Bone marrow (tissue), 2 donors: Measurements from ENCODE around the gene FN1.

Source experiments
- DNase-seq, 2 donors: peaks; one replicate each; lab custom pipeline; 2025; lab: John Stamatoyannopoulos, UW

The FN1 gene

GRCh38 chr2:215435870-215436704, at the start of gene FN1:
Gene FN1, minus strand, starts transcription at chr2:215436068. Its CDS starts 266 bp downstream, at chr2:215435802.
- peak in 1 of 2 donors; percentile 29 for DNase-seq

DNA sequence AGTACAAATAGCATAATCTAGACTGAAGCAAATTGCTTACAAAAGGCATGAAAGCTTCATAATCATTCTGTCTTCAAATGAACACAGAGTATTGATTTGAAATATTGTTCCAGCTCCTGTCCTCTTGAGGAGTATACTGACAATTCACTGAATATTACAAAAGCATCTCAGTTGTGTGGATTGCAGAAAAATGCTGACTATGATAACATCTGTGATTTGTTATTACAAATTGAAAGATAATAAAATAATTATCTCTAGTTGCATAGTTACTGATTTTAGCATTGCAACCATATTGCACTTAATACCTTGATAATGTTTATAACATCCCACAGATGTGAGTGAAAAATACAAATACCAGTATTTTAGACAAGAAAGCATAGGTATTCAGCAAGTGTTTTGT, 49.2 kb upstream of the FN1 start:
- DNase-seq = no peak

DNA sequence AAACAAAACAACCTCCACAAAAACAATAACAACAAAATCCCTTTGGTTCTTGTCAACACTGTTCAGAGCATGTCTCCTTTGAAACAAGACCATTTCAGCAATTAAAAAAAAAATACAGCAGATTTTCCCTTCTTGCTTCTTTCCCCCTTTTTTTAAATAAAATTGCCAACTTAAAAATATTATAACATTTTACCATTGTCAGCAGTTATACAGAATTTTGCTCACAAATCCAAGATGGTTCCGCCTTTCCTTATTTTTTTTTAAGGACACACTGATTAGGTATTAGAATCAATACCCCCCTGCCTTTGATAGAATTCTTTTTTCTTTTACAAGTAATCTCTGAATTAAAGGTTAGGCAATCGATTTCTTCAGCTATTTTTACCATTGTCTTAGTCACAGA, 48.7 kb upstream of the FN1 start:
- no peak for DNase-seq

DNA sequence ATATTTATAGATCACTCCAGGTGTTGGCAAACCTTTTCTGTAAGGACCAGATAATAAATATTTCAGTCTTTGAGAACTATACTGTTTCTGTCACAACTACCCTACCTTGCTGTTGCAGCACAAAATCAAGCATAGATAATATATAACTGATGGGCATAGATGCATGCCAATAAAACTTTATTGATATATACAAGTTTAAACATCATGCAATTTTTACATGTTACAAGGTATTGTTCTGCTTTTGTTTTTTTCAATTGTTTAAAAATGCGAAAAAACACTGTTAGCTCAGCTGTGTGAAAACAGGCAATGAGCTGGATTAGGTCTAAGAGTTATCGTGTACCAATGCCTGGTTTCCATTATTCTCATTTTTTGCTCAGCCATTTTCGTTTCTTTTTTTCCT, 47.6 kb upstream of the FN1 start:
- no peak for DNase-seq

DNA sequence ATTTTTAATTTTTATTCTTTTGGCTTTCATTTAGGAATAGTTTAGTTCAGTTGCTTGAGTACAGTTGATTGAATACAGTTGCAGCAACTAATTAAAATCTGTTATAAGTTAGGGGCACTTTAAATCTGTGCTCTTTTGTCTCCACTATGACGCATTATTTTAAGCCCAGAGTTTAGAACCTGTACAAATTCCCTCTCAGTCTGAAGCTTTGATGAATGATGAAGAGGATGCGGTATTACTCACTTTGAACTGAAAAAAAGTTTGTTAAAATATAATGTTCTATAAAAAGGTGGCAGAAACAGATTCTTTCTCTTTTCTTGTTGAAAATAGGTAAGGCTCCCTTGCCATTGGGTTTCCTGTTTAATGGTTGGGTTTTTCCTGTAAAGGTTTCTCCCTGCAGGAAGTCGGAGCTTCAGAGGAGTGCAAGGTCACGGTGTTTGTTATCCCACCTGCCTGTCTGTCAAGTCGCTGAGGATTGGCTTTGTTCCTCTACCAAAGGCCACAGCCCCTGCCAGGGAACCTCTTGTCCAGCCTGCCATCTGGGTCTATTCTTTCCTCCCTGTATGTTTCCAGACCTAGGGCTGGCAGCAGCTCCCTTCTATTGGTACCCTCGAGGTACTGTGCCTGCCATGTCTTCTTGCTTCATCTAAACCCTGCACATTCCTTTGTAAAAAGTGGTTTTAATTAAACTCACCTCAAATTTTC, 43.8 kb upstream of the FN1 start:
- no peak for DNase-seq

DNA sequence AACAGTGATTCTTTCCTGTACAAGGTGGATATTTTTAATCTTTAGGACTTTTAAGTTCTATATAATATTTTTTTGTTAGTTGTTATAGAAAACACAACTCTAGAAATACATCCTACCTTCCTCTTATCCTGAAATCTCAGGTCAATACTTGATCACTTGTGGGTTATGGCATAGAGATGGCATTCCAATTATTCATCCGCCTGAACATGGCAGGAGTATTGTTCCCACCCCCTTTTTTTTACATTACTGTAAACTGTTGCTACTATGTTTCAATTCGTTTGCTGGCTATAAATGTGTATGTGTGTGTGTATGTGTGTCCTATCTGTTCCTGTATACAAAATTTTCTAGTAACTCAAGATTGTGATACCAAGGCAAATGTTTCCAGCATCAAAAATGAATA, 43.3 kb upstream of the FN1 start:
- DNase-seq = no peak

GRCh38 chr2:215476424-215476823, 40.6 kb upstream of the FN1 start:
- DNase-seq = no peak

DNA sequence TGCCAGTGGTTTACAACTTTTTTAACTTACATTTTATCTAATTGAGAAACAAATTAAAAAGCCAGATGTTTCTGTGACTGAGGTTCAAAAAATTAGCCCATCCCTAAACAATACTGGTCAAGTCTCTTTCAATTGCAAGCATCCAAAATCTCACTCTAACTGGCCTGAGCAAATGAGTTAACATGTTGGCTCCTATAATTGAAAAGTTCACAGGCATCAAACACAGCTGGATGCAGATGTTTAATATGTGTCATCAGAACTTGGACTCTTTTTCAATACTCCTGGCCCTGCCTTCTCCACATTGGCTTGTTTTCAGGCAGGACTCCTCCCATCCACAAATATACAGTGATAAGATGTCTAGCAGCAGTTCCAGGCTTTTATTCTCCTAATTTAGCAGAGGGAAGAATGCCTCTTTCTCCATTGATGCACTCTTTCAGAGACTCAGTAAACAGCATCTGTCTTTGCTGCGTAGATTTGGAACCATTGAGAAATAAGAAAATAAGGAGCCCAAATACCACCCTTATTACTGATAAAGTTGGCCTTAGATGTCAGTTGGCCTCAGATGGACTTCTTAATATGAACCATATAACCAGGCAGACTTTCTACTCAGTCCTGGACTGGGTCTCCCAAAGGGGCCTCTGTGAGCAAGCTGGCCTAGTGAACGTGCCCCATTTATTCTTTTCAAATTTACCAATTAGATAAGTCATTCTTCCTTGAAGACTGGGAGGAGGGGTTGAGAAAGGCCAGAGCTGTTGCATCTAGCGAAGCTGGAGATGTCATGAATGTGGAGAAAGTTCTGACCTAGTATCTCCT, 30.4 kb upstream of the FN1 start:
- DNase-seq = no peak

GRCh38 chr2:215465256-215465655, 29.4 kb upstream of the FN1 start:
- no peak for DNase-seq

- no peak for DNase-seq
Measured at GRCh38 chr2:215461836-215462532, 26.1 kb upstream of the FN1 start.

GRCh38 chr2:215460682-215461382, 25.0 kb upstream of the FN1 start:
- no peak for DNase-seq

GRCh38 chr2:215455958-215456357, 20.1 kb upstream of the FN1 start:
- no peak for DNase-seq

DNA sequence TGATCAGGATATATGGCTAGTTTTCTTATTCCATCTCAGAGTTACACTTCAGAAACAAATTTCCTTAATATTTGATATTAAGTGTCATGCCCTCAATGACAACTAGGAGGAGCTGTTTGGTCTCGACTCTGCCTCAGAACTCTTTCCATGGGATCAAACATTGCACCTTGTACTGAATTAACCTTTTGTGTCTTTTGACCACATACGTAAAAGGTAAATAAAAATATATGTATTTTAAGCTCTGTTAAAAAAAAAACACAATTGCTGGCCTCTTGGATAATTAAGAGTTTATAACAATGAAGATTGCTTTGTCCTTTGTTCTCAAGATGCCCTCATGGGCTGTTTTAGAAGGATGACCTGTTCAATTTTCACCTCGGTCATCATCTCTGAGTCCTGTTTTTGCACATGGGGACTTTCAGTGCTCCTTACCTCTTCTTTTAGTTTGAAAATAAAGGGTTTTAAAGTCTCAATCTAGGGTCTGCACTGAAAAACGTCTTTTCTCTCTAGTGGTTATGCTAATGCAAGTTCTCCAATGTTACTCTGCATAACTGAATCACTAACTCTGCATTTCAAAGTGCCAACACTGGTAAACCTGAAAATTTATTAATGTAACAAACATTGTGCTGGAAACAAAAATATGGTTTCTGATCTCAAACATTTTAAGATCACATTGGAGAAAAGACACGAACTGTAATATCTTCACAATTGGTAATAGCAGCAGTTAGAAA, 18.8 kb upstream of the FN1 start:
- no peak for DNase-seq

GRCh38 chr2:215452725-215453124, 16.9 kb upstream of the FN1 start:
- DNase-seq = no peak

- DNase-seq = no peak
Measured at GRCh38 chr2:215451012-215451756, 15.3 kb upstream of the FN1 start.

DNA sequence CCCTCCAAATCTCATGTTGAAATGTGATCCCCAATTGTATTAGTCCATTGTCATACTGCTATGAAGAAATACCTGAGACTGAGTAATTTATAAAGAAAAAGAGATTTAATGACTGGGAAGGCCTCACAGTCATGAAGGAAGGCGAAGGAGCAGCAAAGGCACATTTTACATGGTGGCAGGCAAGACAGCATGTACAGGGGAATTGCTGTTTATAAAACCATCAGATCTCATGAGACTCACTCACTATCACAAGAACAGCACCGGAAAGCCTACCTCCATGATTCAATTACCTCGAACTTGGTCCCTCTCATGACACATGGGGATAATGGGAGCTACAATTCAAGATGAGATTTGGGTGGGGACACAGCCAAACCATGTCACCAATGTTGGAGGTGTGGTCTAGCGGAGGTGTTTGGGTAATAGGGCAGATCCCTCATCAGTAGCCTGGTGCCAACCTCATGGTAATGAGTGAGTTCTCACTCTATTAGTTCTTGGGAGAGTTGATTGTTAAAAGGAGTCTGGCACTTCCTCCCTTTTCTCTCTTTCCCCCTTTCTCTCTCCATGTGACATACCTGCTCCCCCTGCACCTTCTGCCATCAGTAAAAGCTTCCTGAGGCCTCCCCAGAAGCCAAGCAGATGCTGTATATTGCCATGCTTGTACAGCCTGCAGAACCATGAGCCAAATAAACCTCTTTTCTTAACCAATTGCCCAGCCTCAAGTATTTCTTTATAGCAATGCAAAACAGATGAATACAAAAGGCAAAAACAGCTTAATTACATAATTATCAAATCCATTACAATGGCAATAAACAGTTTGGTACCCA, 14.5 kb upstream of the FN1 start:
- DNase-seq = no peak

- no peak for DNase-seq
Measured at GRCh38 chr2:215447673-215448081, 11.8 kb upstream of the FN1 start.

DNA sequence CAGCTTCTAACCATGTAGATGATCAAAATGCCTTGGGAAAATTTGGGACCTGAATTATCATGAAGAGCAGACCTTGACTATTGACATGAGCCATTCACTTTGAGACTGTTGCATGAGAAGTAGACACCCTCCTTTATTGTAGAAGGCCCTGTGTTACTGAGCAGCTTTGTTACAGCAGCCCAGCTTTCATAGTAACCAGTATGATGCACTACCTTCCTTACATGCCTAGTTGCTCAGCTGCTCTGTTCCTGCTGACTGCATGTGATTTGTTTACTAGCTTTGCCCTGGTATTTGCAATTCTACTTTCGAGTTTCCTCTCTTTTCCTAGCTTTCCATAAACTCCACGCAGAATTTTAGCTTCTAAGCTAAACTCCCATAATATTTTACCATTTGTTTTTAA, 11.2 kb upstream of the FN1 start:
- DNase-seq = no peak

DNA sequence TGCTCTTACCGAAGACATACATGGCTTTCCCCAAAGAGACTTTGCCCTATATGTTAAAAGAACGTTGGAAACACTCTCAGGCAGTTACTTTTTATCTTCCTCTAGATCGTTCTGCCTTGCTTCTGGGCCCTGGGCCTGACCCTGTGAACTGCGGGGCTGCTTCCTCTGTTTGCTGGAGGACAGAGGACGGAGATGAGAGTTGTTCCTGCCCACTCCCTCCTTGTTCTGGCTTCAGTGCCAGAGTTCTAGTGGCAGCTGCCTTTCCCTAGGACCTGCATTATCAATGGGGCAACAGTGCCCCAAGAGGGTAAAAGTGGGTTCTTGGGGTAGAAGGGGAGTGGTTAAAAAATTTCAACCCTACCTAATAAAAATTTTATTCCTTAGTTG, 6.5 kb upstream of the FN1 start:
- DNase-seq = no peak
